Immature natural killer cell (primary cell): ENCODE data around the gene F10. TPM values are rescaled to one million over a fixed set of nuclear protein-coding genes. Genes with fewer than 3 reads are reported as not detected.
A peak's percentile ranks its signal among the peaks of the same experiment; 100 is the strongest.

ENCODE experiments used
- DNase-seq, 3 donors: peaks; one replicate each; pipeline ENCODE4 v3.0.0; 2022; ENCODE audit warnings: mixed read lengths in 1 of 3
- H3K27ac Mint-ChIP-seq, 6 donors: one replicate each; pipeline ENCODE4 v1.8.0; 2020; ENCODE audit warnings: mixed read lengths in 6 of 6, mild to moderate bottlenecking in 5 of 6, inconsistent platforms in 4 of 6, moderate library complexity in 3 of 6
- H3K27me3 Mint-ChIP-seq, 3 donors: one replicate each; pipeline ENCODE4 v1.8.0; 2020 to 2021; ENCODE audit warnings: low read depth in 3 of 3, mild to moderate bottlenecking in 3 of 3, mixed read lengths in 3 of 3, moderate library complexity in 3 of 3, inconsistent platforms in 1 of 3
- H3K36me3 Mint-ChIP-seq, 3 donors: one replicate each; pipeline ENCODE4 v1.8.0; 2020; ENCODE audit warnings: mixed read lengths in 3 of 3, inconsistent platforms in 2 of 3, mild to moderate bottlenecking in 2 of 3
- H3K4me1 Mint-ChIP-seq, 2 donors: one replicate each; pipeline ENCODE4 v1.8.0; 2020; ENCODE audit warnings: inconsistent platforms in 2 of 2, mild to moderate bottlenecking in 2 of 2, mixed read lengths in 2 of 2, moderate library complexity in 1 of 2
- H3K4me3 Mint-ChIP-seq, 5 donors: one replicate each; pipeline ENCODE4 v1.8.0; 2020; ENCODE audit warnings: mild to moderate bottlenecking in 5 of 5, mixed read lengths in 5 of 5, inconsistent platforms in 3 of 5, moderate library complexity in 3 of 5
- H3K9me3 Mint-ChIP-seq, 6 donors: one replicate each; pipeline ENCODE4 v1.8.0; 2020; ENCODE audit warnings: mild to moderate bottlenecking in 6 of 6, mixed read lengths in 6 of 6, inconsistent platforms in 4 of 6, moderate library complexity in 3 of 6
- polyA plus RNA-seq, 3 donors: library from polyadenylated mRNA; unstranded; fragments of 300-500 nt; fragmentation: Illumina TruSeq; gene quantifications; one replicate each; pipeline ENCODE4 v1.2.3, GENCODE V29; 2021

Gene F10
- polyA plus RNA-seq, 3 donors from 2014 or later: not detected

- Mint-ChIP-seq H3K4me1 (peaks cover 69 to 77% of the 10 kb centered on the region in 2 donors), H3K9me3 (no peaks in the 10 kb centered on the region), H3K36me3 (peaks cover 10 to 36% (median 25%) of the 10 kb centered on the region in 3 donors), H3K27ac (peak overlapping the region in 5 of 6 donors; percentile 40 to 83 (median 60)), H3K27me3 (peaks cover 0 to 3% (median 0%) of the 10 kb centered on the region in 3 donors), H3K4me3 (peak overlapping the region in 1 of 5 donors; percentile 11)
- DNase-seq: no peak
These were observed 47.0 kb downstream of the F10 start for GRCh38 chr13:113169277-113170272.

GRCh38 chr13:113170511-113170910 is 47.9 kb downstream of the F10 start:
- peak in 2 of 3 donors; percentile 38 to 39 for DNase-seq
- peaks cover 78 to 81% of the 10 kb centered on the region in 2 donors for H3K4me1 Mint-ChIP-seq
- H3K4me3 Mint-ChIP-seq: peak overlapping the region; percentile 51 to 67 (median 65)
- H3K36me3 Mint-ChIP-seq: peaks cover 10 to 42% (median 25%) of the 10 kb centered on the region in 3 donors
- no peaks in the 10 kb centered on the region for H3K9me3 Mint-ChIP-seq
- H3K27me3 Mint-ChIP-seq: peaks cover 0 to 3% (median 0%) of the 10 kb centered on the region in 3 donors
- H3K27ac Mint-ChIP-seq: peak overlapping the region; percentile 68 to 97 (median 80)

GRCh38 chr13:113171250-113172125 is 48.9 kb downstream of the F10 start:
- peaks cover 14 to 46% (median 29%) of the 10 kb centered on the region in 3 donors for H3K36me3 Mint-ChIP-seq

GRCh38 chr13:113172419-113172926 is 49.9 kb downstream of the F10 start:
- DNase-seq: no peak
- Mint-ChIP-seq H3K9me3 (no peaks in the 10 kb centered on the region), H3K4me1 (peaks cover 83 to 85% of the 10 kb centered on the region in 2 donors), H3K36me3 (peaks cover 15 to 45% (median 25%) of the 10 kb centered on the region in 3 donors), H3K27ac (peak overlapping the region; percentile 23 to 97 (median 51)), H3K4me3 (peak overlapping the region in 2 of 5 donors; percentile 29 to 30), H3K27me3 (peaks cover 3 to 7% (median 6%) of the 10 kb centered on the region in 3 donors)

More at GRCh38 chr13:113171250-113172125, 48.9 kb downstream of the F10 start:
- no peak for DNase-seq
- Mint-ChIP-seq H3K27me3 (peaks cover 3 to 8% (median 3%) of the 10 kb centered on the region in 3 donors), H3K27ac (peak overlapping the region; percentile 73 to 97 (median 80)), H3K4me3 (peak overlapping the region in 4 of 5 donors; percentile 5 to 63 (median 48)), H3K9me3 (no peaks in the 10 kb centered on the region), H3K4me1 (peaks cover 79 to 83% of the 10 kb centered on the region in 2 donors)

- DNase-seq: peak; percentile 88 to 91 (median 88)
- peaks cover 90 to 91% of the 10 kb centered on the region in 2 donors for H3K4me1 Mint-ChIP-seq
- peak overlapping the region; percentile 92 to 99 (median 97) for H3K27ac Mint-ChIP-seq
- H3K4me3 Mint-ChIP-seq: peak overlapping the region; percentile 69 to 84 (median 73)
- H3K9me3 Mint-ChIP-seq: peaks cover 0 to 4% (median 1%) of the 10 kb centered on the region in 6 donors
- peaks cover 7 to 21% (median 18%) of the 10 kb centered on the region in 3 donors for H3K27me3 Mint-ChIP-seq
- H3K36me3 Mint-ChIP-seq: peaks cover 24 to 56% (median 37%) of the 10 kb centered on the region in 3 donors
These were observed 53.7 kb downstream of the F10 start for GRCh38 chr13:113176280-113176679.

- DNase-seq: no peak
- H3K27ac Mint-ChIP-seq: peak overlapping the region; percentile 92 to 99 (median 97)
- peak overlapping the region; percentile 69 to 84 (median 73) for H3K4me3 Mint-ChIP-seq
- H3K9me3 Mint-ChIP-seq: peaks cover 0 to 4% (median 1%) of the 10 kb centered on the region in 6 donors
- H3K27me3 Mint-ChIP-seq: peaks cover 7 to 21% (median 18%) of the 10 kb centered on the region in 3 donors
- H3K36me3 Mint-ChIP-seq: peaks cover 24 to 61% (median 42%) of the 10 kb centered on the region in 3 donors
- H3K4me1 Mint-ChIP-seq: peaks cover 90 to 91% of the 10 kb centered on the region in 2 donors
These were observed 54.2 kb downstream of the F10 start for GRCh38 chr13:113176822-113177221.

- Mint-ChIP-seq H3K9me3 (peaks cover 0 to 4% (median 1%) of the 10 kb centered on the region in 6 donors), H3K27ac (peak overlapping the region; percentile 34 to 99 (median 88)), H3K27me3 (peaks cover 7 to 21% (median 18%) of the 10 kb centered on the region in 3 donors), H3K36me3 (peaks cover 30 to 64% (median 52%) of the 10 kb centered on the region in 3 donors), H3K4me1 (peaks cover 91% of the 10 kb centered on the region in 2 donors), H3K4me3 (peak overlapping the region; percentile 38 to 73 (median 60))
- no peak for DNase-seq
These were observed 55.7 kb downstream of the F10 start for GRCh38 chr13:113178070-113178895.

GRCh38 chr13:113178896-113179167 is 56.2 kb downstream of the F10 start:
- Mint-ChIP-seq H3K9me3 (peaks cover 0 to 4% (median 1%) of the 10 kb centered on the region in 6 donors), H3K27ac (peak overlapping the region in 5 of 6 donors; percentile 88 to 99 (median 95)), H3K27me3 (peaks cover 7 to 21% (median 18%) of the 10 kb centered on the region in 3 donors), H3K4me3 (peak overlapping the region in 3 of 5 donors; percentile 13 to 77 (median 52)), H3K4me1 (peaks cover 93 to 94% of the 10 kb centered on the region in 2 donors), H3K36me3 (peaks cover 34 to 68% (median 54%) of the 10 kb centered on the region in 3 donors)
- DNase-seq: no peak

GRCh38 chr13:113179374-113180230 is 57.0 kb downstream of the F10 start:
- Mint-ChIP-seq H3K36me3 (peaks cover 34 to 69% (median 54%) of the 10 kb centered on the region in 3 donors), H3K4me3 (peak overlapping the region; percentile 57 to 79 (median 77)), H3K4me1 (peaks cover 90 to 95% of the 10 kb centered on the region in 2 donors), H3K27me3 (peaks cover 7 to 21% (median 18%) of the 10 kb centered on the region in 3 donors), H3K9me3 (peaks cover 0 to 4% (median 1%) of the 10 kb centered on the region in 6 donors), H3K27ac (peak overlapping the region; percentile 91 to 99 (median 96))
- DNase-seq: peak; percentile 59 to 71 (median 62)

- Mint-ChIP-seq H3K27ac (peak overlapping the region; percentile 9 to 99 (median 84)), H3K4me1 (peaks cover 89 to 99% of the 10 kb centered on the region in 2 donors), H3K9me3 (peaks cover 0 to 4% (median 1%) of the 10 kb centered on the region in 6 donors), H3K36me3 (peaks cover 29 to 61% (median 49%) of the 10 kb centered on the region in 3 donors), H3K27me3 (peaks cover 16 to 29% (median 29%) of the 10 kb centered on the region in 3 donors), H3K4me3 (peak overlapping the region in 3 of 5 donors; percentile 29 to 63 (median 45))
- DNase-seq: no peak
These were observed 59.4 kb downstream of the F10 start for GRCh38 chr13:113182046-113182445.

GRCh38 chr13:113183450-113184129 is 61.0 kb downstream of the F10 start:
- Mint-ChIP-seq H3K27ac (peak overlapping the region; percentile 77 to 100 (median 90)), H3K4me1 (peaks cover 92 to 99% of the 10 kb centered on the region in 2 donors)

More at GRCh38 chr13:113183450-113184129, 61.0 kb downstream of the F10 start:
- peak overlapping the region; percentile 58 to 83 (median 68) for H3K4me3 Mint-ChIP-seq
- H3K27me3 Mint-ChIP-seq: peaks cover 17 to 27% (median 26%) of the 10 kb centered on the region in 3 donors
- DNase-seq: no peak
- H3K9me3 Mint-ChIP-seq: peaks cover 0 to 4% (median 1%) of the 10 kb centered on the region in 6 donors
- H3K36me3 Mint-ChIP-seq: peaks cover 29 to 61% (median 47%) of the 10 kb centered on the region in 3 donors
